ENCODE data around the gene RAB11FIP5. TPM values are rescaled to one million over a fixed set of nuclear protein-coding genes. Genes with fewer than 3 reads are reported as not detected.
"Not testable (repeated sequence)": the region's sequence is repeated elsewhere in the genome, so short reads cannot be mapped to it uniquely, and the experiment has no call there.

Gene RAB11FIP5
- total RNA-seq, 1 donor from 2014 or later = 25.4 TPM

DNA sequence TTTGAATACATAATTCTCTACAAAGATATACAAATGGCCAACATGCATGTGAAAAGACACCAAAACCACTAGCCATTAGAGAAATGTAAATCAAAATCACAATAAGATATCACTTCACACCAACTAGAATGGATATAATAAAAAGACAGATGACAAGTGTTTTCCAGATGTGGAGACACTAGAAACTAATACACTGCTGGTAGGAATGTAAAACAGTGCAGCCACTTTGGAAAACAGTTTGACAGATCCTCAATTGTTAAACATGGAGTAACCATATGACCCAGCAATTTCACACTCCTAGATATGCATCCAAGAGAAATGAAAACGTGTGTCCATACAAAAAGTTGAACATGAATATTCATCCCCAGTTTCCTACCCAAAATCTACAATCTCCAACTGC is 9.8 kb upstream of the RAB11FIP5 start:
- no peaks in the 10 kb centered on the region for H3K36me3 Mint-ChIP-seq
- peaks cover 7% of the 10 kb centered on the region for H3K4me1 Mint-ChIP-seq
- DNase-seq (ENCODE audit: low spot score in 2 of 2, unreplicated experiment in 2 of 2) = no peak
- H3K27me3 Mint-ChIP-seq (ENCODE audit: low read depth) = peaks cover 19% of the 10 kb centered on the region
- no peak overlapping the region for H3K4me3 Mint-ChIP-seq
- TF ChIP-seq, protein P1, sequence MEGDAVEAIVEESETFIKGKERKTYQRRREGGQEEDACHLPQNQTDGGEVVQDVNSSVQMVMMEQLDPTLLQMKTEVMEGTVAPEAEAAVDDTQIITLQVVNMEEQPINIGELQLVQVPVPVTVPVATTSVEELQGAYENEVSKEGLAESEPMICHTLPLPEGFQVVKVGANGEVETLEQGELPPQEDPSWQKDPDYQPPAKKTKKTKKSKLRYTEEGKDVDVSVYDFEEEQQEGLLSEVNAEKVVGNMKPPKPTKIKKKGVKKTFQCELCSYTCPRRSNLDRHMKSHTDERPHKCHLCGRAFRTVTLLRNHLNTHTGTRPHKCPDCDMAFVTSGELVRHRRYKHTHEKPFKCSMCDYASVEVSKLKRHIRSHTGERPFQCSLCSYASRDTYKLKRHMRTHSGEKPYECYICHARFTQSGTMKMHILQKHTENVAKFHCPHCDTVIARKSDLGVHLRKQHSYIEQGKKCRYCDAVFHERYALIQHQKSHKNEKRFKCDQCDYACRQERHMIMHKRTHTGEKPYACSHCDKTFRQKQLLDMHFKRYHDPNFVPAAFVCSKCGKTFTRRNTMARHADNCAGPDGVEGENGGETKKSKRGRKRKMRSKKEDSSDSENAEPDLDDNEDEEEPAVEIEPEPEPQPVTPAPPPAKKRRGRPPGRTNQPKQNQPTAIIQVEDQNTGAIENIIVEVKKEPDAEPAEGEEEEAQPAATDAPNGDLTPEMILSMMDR (IDR thresholded peaks at IDR 0.05; ENCODE audit: unreplicated experiment) = no peak
- peaks cover 10% of the 10 kb centered on the region for H3K9me3 Mint-ChIP-seq
- H3K27ac Mint-ChIP-seq = no peak overlapping the region

DNA sequence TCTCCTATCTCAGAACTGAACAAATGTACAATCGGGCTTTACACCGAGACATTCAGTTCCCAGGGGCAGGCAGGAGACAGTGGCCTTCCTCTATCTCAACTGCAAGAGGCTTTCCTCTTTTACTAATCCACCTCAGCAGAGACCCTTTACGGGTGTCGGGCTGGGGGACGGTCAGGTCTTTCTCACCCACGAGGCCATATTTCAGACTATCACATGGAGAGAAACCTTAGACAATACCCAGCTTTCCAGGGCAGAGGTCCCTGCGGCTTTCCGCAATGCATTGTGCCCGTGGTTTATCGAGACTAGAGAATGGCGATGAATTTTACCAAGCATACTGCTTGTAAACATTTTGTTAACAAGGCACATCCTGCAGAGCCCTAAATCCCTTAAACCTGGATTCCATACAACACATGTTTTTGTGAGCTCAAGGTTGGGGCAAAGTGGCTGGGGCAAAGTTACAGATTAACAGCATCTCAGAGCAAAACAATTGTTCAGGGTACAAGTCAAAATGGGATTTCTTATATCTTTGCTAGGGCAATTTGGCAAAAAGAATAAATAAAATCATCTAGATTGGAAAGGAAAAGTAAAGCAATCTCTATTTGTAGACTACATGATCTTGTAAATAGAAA is 7.0 kb upstream of the RAB11FIP5 start:
- H3K4me3 Mint-ChIP-seq = not testable (repeated sequence)

DNA sequence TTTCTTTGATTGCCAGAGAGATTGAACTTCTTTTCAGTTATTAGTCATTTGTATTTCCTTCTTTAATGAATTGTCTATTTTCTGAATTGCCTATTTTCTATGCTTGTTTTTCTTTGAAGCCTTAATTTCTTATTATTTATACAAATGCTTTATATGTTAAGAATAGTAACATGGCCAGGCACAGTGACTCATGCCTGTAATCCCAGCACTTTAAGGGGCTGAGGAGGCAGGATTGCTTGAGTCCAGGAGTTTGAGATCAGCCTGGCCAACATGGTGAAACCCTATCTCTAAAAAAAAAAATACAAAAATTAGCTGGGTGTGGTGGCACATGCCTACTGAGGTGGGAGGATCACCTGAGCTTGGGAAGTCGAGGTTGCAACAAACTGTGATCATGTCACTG is 4.7 kb upstream of the RAB11FIP5 start:
- Mint-ChIP-seq H3K9me3 (no peaks in the 10 kb centered on the region), H3K4me1 (peaks cover 7% of the 10 kb centered on the region), H3K4me3 (no peak overlapping the region), H3K36me3 (no peaks in the 10 kb centered on the region), H3K27ac (no peak overlapping the region), H3K27me3 (ENCODE audit: low read depth) (peaks cover 6% of the 10 kb centered on the region)
- DNase-seq (ENCODE audit: low spot score in 2 of 2, unreplicated experiment in 2 of 2) = no peak
- TF ChIP-seq, protein P1 (IDR thresholded peaks at IDR 0.05; ENCODE audit: unreplicated experiment) = no peak

More for the DNA sequence above, 7.0 kb upstream of the RAB11FIP5 start:
- not testable (repeated sequence) for H3K36me3 Mint-ChIP-seq; DNase-seq (ENCODE audit: low spot score in 2 of 2, unreplicated experiment in 2 of 2); H3K4me1 Mint-ChIP-seq; H3K9me3 Mint-ChIP-seq
- peak overlapping the region; percentile 44 for H3K27ac Mint-ChIP-seq
- H3K27me3 Mint-ChIP-seq (ENCODE audit: low read depth) = peaks cover 14% of the 10 kb centered on the region

DNA sequence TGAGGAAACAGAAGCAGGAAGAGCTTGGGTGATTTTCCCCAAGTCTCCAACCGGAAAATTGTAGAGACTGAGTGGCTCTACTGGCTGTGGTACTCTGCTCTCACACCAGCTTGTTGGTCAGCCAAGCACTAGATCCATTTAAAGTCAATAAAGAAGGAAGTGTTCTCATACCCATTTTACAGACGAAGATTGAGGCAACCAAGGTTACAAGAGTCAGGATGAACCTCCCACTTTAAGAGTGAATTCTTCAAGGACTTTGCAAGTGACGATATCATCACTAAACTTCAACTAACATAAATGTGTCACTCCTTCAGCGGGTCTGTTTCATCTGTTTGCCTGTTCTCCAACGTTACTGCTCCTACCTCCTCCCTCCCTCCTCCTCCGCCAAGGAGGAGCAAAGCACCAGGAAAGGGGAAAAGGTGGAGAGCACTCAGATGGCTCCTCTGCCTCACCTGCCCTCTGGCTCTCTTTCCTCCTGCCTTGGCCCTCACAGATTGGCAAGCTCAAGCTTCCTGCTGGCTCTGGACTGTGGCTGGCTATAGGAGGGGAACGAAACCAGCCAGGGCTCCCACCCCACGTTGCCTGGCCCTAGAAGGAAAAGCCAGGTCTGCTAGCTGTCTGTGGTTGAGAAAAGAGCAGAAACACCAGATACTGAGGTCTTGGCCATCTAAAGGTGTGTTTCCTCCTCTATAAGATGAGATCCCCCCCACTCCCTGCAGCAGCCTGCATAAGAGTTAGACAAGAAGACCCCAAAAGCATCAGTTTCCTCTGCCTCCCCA is 3.6 kb upstream of the RAB11FIP5 start:
- Mint-ChIP-seq H3K36me3 (no peaks in the 10 kb centered on the region), H3K27me3 (ENCODE audit: low read depth) (peaks cover 5% of the 10 kb centered on the region), H3K27ac (no peak overlapping the region), H3K4me3 (no peak overlapping the region), H3K4me1 (peaks cover 13% of the 10 kb centered on the region), H3K9me3 (no peaks in the 10 kb centered on the region)
- DNase-seq (ENCODE audit: low spot score in 2 of 2, unreplicated experiment in 2 of 2) = no peak
- TF ChIP-seq, protein P1 (IDR thresholded peaks at IDR 0.05; ENCODE audit: unreplicated experiment) = no peak

DNA sequence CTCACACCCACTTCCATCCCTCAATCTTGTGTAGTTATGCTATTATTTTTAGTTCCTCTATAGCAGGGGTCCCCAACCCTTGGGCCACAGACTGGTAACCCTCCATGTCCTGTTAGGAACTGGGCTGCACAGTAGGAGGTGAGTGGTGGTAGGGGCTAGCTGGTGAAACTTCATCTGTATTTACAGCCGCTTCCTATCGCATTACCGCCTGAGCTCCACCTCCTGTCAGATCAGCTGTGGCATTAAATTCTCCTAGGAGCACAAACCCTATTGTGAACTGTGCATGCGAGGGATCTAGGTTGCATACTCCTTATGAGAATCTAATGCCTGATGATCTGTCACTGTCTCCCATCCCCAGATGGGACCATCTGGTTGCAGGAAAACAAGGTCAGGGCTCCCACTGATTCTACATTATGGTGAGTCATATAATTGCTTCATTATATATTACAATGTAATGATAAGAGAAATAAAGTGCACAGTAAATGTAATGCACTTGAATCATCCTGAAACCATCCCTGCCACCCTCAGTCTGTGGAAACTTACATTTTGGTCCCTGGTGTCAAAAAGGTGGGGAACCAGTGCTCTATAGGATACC is 1.6 kb upstream of the RAB11FIP5 start:
- Mint-ChIP-seq H3K9me3 (no peaks in the 10 kb centered on the region), H3K27me3 (ENCODE audit: low read depth) (peaks cover 9% of the 10 kb centered on the region), H3K4me3 (peak overlapping the region; percentile 38), H3K4me1 (peaks cover 23% of the 10 kb centered on the region), H3K27ac (no peak overlapping the region), H3K36me3 (no peaks in the 10 kb centered on the region)
- no peak for DNase-seq (ENCODE audit: low spot score in 2 of 2, unreplicated experiment in 2 of 2)
- TF ChIP-seq, protein P1 (IDR thresholded peaks at IDR 0.05; ENCODE audit: unreplicated experiment) = no peak

Measured in mesothelial cell of epicardium (in vitro differentiated cells).